Measurements from ENCODE around the gene HAO2.
"Not testable (repeated sequence)": the region's sequence is repeated elsewhere in the genome, so short reads cannot be mapped to it uniquely, and the experiment has no call there.

The HAO2 gene

DNA sequence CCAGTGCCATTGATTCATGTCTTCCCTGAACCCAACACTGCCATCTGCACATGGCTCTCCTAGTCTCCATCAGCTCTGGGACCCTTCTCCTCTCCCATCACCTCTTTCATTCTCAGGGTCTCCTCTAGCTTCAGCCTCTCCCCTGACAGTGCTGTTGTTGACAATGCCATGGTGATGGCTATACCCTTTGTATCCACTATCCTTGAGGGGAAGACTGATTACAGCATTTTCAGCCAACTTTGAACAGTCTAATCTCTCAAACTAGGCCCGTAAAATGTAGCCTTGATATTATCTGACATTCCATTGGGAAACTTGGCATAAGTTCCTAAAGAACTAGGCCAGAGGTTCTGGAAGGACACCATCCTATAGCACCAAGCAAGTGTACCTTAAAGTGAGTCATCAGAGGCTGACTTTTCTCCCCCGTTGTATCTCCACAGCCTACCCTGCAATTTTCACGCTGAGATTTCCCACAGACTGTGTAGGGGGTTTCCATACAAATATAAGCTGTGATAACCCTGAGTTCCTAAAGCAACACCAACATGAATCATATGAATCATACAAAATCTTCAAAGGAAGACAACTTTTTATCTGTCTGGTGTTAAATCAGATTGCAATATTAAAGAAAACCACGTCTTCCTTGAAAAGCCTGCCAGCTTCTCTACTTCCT, 5.8 kb downstream of the HAO2 start:
- H3K27ac Mint-ChIP-seq: peak overlapping the region in 1 of 3 experiments; percentile 36
- TF ChIP-seq CTCF (IDR thresholded peaks at IDR 0.05; ENCODE audit: unreplicated experiment in 3 of 3): no peak
- H3K27me3 Mint-ChIP-seq (ENCODE audit: low read depth): peaks cover 3% of the 10 kb centered on the region
- H3K36me3 Mint-ChIP-seq (ENCODE audit: low read depth): no peaks in the 10 kb centered on the region
- H3K9me3 Mint-ChIP-seq: peaks cover 4% of the 10 kb centered on the region
- no peak overlapping the region for H3K4me3 Mint-ChIP-seq
- H3K4me1 Mint-ChIP-seq: peaks cover 30% of the 10 kb centered on the region

DNA sequence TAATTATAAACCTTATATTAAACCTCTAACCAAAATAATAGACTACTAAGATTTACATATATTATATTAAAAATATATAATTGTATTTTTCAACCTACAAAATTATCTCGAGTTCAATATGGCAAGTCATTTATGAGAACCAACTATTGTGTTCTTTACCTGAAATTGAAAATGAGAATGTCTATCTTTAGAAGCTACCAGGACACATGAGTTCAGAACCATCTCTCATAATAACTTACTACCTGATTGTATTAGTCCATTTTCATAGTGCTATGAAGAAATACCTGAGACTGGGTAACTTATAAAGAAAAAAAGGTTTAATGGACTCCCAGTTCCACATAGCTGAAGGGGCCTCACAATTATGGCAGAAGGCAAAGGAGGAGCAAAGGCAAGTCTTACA, 6.8 kb downstream of the HAO2 start:
- Mint-ChIP-seq H3K4me1 (peaks cover 30% of the 10 kb centered on the region), H3K36me3 (ENCODE audit: low read depth) (no peaks in the 10 kb centered on the region), H3K9me3 (peaks cover 4% of the 10 kb centered on the region), H3K27me3 (ENCODE audit: low read depth) (peaks cover 3% of the 10 kb centered on the region), H3K27ac (no peak overlapping the region), H3K4me3 (no peak overlapping the region)
- TF ChIP-seq CTCF (IDR thresholded peaks at IDR 0.05; ENCODE audit: unreplicated experiment in 3 of 3): no peak

GRCh38 chr1:119376594-119376993, 8.0 kb downstream of the HAO2 start:
- Mint-ChIP-seq H3K4me3 (no peak overlapping the region), H3K27me3 (ENCODE audit: low read depth) (peaks cover 3% of the 10 kb centered on the region), H3K4me1 (peaks cover 30% of the 10 kb centered on the region), H3K9me3 (peaks cover 4% of the 10 kb centered on the region), H3K27ac (no peak overlapping the region), H3K36me3 (ENCODE audit: low read depth) (no peaks in the 10 kb centered on the region)
- no peak for TF ChIP-seq CTCF (IDR thresholded peaks at IDR 0.05; ENCODE audit: unreplicated experiment in 3 of 3)

GRCh38 chr1:119377594-119377993, 9.0 kb downstream of the HAO2 start:
- H3K4me1 Mint-ChIP-seq: peaks cover 21% of the 10 kb centered on the region
- not testable (repeated sequence) for H3K36me3 Mint-ChIP-seq (ENCODE audit: low read depth); H3K27ac Mint-ChIP-seq; H3K9me3 Mint-ChIP-seq; H3K27me3 Mint-ChIP-seq (ENCODE audit: low read depth); H3K4me3 Mint-ChIP-seq

DNA sequence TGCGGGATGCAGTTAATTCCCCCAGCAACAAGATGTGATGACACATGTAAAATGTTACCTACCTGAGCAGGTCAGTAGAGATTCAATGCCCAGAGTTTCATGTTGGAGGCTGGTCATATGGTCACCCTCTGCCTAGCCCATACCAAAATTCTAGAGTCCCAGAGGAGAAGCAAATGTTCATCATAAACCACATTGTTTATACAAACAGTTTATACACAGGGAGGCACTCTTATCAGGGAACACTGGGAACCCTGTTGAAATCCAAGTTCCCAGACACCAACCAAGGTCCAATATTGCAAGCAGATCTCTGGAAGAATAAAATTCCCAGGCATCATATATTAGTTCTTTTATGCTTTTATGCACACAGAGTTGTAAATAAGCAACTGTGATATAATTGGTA, 10.5 kb downstream of the HAO2 start:
- H3K4me3 Mint-ChIP-seq: no peak overlapping the region
- peaks cover 9% of the 10 kb centered on the region for H3K4me1 Mint-ChIP-seq
- peaks cover 4% of the 10 kb centered on the region for H3K9me3 Mint-ChIP-seq
- TF ChIP-seq CTCF (IDR thresholded peaks at IDR 0.05; ENCODE audit: unreplicated experiment in 3 of 3): no peak
- peaks cover 3% of the 10 kb centered on the region for H3K27me3 Mint-ChIP-seq (ENCODE audit: low read depth)
- no peak overlapping the region for H3K27ac Mint-ChIP-seq
- no peaks in the 10 kb centered on the region for H3K36me3 Mint-ChIP-seq (ENCODE audit: low read depth)

- Mint-ChIP-seq H3K27me3 (ENCODE audit: low read depth) (peaks cover 9% of the 10 kb centered on the region), H3K27ac (no peak overlapping the region), H3K36me3 (ENCODE audit: low read depth) (no peaks in the 10 kb centered on the region), H3K4me3 (no peak overlapping the region), H3K9me3 (peaks cover 4% of the 10 kb centered on the region), H3K4me1 (no peaks in the 10 kb centered on the region)
- no peak for TF ChIP-seq CTCF (IDR thresholded peaks at IDR 0.05; ENCODE audit: unreplicated experiment in 3 of 3)
Observed at GRCh38 chr1:119380304-119380703, 11.7 kb downstream of the HAO2 start.

Data from nephron (organoid).